Measurements from ENCODE around the gene CANX. TPM values are rescaled to one million over a fixed set of nuclear protein-coding genes. Genes with fewer than 3 reads are reported as not detected.

Gene CANX
- total and polyA plus RNA-seq, 2 donors (not counting 3 experiments of a cell fraction or from before 2014, with no cell fraction given) = 193 to 986 TPM

GRCh38 chr5:179762781-179763176 is 64.0 kb downstream of the CANX start:
- no peak overlapping the region for H3K4me2 ChIP-seq (ENCODE audit: insufficient read depth, low read length)
- H2AFZ ChIP-seq (ENCODE audit: low read depth, low read length) = no peak overlapping the region
- no TSS peak for BruUV-seq (replicated peaks)
- H3K4me1 ChIP-seq (ENCODE audit: control insufficient read depth, extremely low read depth, insufficient read depth, low read length) = peaks cover 55% of the 10 kb centered on the region
- intact Hi-C loops (cut with micrococcal nuclease) = loop anchor here (1.0 to 2.0 kb wide), 3 partner anchors 34 to 328 kb away; no protein-coding TSS in a partner anchor
- no peaks in the 10 kb centered on the region for H3K36me3 ChIP-seq (ENCODE audit: control insufficient read depth in 2 of 2, extremely low read depth in 1 of 2, insufficient read depth in 2 of 2, low read length in 2 of 2)
- dilution Hi-C loops (cut with MboI; ENCODE audit: extremely low pct_ligation_motif_present, low sequenced_read_pairs) = no loop called here
- H3K9me1 ChIP-seq (replicated peaks; ENCODE audit: control insufficient read depth, extremely low read depth, insufficient read depth, low read length) = no peaks in the 10 kb centered on the region
- peaks cover 2% of the 10 kb centered on the region for H4K20me1 ChIP-seq (replicated peaks; ENCODE audit: control insufficient read depth, extremely low read depth, insufficient read depth, low read length)
- H3K79me2 ChIP-seq (ENCODE audit: control insufficient read depth, insufficient read depth, low read length) = peaks cover 56% of the 10 kb centered on the region
- H3K9ac ChIP-seq (replicated peaks; ENCODE audit: extremely low read depth, insufficient read depth, low read length) = no peak overlapping the region
- CTCF ChIA-PET = interaction anchor here (0.8 to 7.1 kb wide), 29 partner anchors 8 to 447 kb away, joined by 3 to 103 read pairs (median 5); partner anchors contain the start of genes LTC4S, MAML1 and SQSTM1
- H3K27ac ChIP-seq (ENCODE audit: insufficient read depth, low read depth, low read length) = no peak overlapping the region
- POLR2A ChIA-PET = interaction anchor here (0.6 to 1.4 kb wide), 3 partner anchors 58 to 139 kb away, joined by 3 to 4 read pairs (median 3); partner anchors contain the start of genes HNRNPH1 and SQSTM1
- no peaks in the 10 kb centered on the region for H3K27me3 ChIP-seq (ENCODE audit: control insufficient read depth in 2 of 2, insufficient read depth in 2 of 2, low read length in 2 of 2)
- no peak overlapping the region for H3K4me3 ChIP-seq (replicated peaks in 1 of 3; ENCODE audit: insufficient read depth in 1 of 3, low read depth in 1 of 3, low read length in 3 of 3)
- TF ChIP-seq POLR2A (IDR thresholded peaks at IDR 0.05; ENCODE audit: low read depth, low read length) (no peak), MAX (IDR thresholded peaks at IDR 0.05; ENCODE audit: insufficient read depth, insufficient read length) (no peak), MYC (IDR thresholded peaks at IDR 0.05; ENCODE audit: low read depth, low read length) (no peak), GATA2 (IDR thresholded peaks at IDR 0.05; ENCODE audit: insufficient read depth, insufficient read length, low read depth, low read length) (peak; percentile 81), EZH2 (IDR thresholded peaks at IDR 0.05; ENCODE audit: borderline replicate concordance, low read depth, low read length, severe bottlenecking) (no peak), JUN (IDR thresholded peaks at IDR 0.05; ENCODE audit: borderline replicate concordance, insufficient read depth, insufficient read length, low read depth) (no peak), FOS (IDR thresholded peaks at IDR 0.05; ENCODE audit: borderline replicate concordance, insufficient read depth, low read length) (peak; percentile 66), POLR2AphosphoS5 (IDR thresholded peaks at IDR 0.05; ENCODE audit: insufficient read depth, low read depth, low read length) (no peak), CTCF (IDR thresholded peaks at IDR 0.05; ENCODE audit: extremely low read depth in 1 of 2, insufficient read depth in 1 of 2, low read depth in 1 of 2, low read length in 2 of 2) (no peak)
- H3K9me3 ChIP-seq (replicated peaks; ENCODE audit: control insufficient read depth, insufficient read depth, low read length) = no peaks in the 10 kb centered on the region
- DNase-seq (ENCODE audit: low read depth, low spot score) = no peak
- FAIRE-seq = no peak

All from endothelial cell of umbilical vein (primary cell).